Daoy (cell line): ENCODE measurements around the gene PPARG. TPM values are rescaled to one million over a fixed set of nuclear protein-coding genes. Genes with fewer than 3 reads are reported as not detected.
"Not testable (repeated sequence)": the region's sequence is repeated elsewhere in the genome, so short reads cannot be mapped to it uniquely, and the experiment has no call there.

Experiments used
- DNase-seq: peaks from one replicate; pipeline ENCODE4 v3.0.0-alpha.2; 2015; ENCODE audit warnings: low read depth
- total RNA-seq: library from RNA; depleted of rRNA; stranded (reverse); fragments of >200 nt; shearing (Covaris generic); gene quantifications from 2 replicates; pipeline ENCODE4 v1.2.3, GENCODE V29; 2014

PPARG gene
- total RNA-seq, 1 experiment from 2014 or later = 76.2 TPM

DNA sequence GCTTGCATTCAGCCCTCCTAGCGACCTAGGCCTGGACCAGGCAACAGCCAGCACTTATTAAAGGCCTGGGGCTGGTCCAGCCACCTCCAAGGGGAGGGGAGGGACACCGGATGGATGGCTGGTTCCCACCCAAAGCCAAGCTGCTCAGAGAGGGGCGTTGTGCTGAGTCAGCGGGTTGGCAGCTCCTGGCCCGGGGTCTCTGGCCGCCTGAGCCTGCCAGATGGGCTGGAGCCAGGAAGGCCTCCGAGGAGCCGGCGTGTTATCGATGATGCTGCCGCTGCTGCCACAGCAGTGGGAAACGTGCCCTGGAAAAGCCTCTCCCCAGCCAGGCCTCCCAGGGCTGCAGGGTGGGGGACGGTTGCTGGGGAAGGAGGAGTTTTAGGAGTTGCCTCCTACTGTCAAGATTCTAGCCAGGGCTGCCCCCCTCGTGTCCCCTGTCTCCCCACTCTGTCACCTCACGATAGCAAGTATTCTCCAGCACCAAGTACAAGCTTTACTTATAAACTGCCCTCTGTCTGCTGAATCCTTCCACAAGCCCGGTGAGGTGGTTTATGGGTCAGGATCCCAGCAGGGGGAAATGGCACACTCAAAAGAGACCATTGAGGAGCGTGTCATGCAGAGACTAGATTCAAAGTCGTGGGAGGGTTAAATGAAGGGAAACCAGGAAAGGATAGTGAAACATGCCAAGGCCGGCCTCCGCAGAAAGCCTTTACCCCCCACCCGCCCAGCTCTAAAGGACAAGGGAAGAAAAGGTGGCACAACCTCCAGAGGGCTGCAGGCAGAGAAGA, 152.3 kb downstream of the PPARG start:
- DNase-seq = peak; percentile 93

DNA sequence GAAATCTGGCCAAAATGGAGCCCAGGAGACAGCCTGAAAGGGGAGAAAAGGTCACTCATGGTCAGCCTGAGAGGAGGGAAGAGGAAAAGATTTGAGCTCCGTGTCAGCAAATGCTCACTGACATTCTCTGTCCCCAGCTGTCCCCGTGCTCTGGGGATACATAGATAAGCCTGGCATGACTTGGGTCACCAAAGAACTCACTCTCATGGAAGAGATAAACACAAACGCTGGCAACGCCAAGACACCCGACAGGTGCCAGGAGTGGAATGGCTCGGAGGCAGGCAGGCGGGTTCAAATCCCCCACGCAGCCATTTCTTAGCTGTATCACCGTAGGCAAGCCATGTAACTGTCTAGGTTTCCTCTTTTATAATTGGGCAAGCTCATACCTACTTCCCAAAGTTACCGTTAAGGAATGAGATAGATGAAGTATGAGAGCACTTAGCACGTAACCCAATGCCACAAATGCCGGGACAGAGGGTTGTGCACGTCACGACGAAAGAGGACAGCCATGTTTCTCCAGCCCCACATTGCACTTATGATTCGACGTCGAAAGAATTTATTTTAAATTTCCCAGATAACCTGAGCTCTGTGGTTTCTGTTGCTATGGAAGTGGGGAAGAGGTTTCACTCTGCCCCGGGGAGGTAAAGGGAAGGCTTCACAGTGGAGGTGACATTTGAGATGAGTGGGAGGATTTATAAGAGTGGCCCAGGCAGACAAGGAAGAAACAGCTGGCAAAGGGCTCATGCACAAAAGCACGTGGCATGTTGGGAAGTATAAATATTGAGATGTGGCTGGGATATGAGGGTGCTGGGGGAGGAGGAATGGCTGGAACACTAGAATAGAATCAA, 154.0 kb downstream of the PPARG start:
- peak; percentile 92 for DNase-seq

DNA sequence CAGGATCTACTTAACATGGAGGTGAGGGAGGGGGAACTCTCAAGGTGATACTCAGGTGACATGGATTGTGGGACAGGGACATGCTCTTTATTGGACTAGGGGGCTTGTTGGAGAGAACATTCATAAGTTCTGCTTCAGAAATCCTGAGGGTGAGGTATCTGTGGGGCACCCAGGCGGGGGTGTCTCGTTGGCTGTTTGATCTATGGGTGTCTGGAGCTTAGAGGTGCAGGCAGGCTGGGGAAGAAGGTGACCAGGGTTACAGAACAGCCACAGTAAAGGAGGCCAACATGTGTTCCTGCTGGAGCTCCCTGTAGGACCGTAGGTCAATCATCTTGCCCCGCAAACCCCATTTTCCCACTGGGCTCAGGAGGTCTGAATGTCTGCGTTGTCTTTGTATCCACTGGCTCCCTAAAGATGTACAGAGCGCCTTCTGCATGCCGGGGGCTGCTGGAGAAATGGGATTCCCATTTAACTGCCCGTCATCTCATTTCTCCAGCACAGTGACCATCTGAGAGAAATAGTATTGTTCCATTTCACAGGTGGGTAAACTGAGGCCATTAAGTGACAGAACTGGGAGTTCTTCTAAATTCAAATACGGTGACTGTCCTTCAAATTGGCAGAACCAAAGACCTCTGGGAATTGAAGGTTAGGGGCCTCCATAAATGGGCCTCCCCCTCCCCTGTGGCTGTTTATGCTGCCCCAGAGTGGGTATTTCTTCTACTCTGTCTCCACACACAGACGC, 155.1 kb downstream of the PPARG start:
- no peak for DNase-seq

DNA sequence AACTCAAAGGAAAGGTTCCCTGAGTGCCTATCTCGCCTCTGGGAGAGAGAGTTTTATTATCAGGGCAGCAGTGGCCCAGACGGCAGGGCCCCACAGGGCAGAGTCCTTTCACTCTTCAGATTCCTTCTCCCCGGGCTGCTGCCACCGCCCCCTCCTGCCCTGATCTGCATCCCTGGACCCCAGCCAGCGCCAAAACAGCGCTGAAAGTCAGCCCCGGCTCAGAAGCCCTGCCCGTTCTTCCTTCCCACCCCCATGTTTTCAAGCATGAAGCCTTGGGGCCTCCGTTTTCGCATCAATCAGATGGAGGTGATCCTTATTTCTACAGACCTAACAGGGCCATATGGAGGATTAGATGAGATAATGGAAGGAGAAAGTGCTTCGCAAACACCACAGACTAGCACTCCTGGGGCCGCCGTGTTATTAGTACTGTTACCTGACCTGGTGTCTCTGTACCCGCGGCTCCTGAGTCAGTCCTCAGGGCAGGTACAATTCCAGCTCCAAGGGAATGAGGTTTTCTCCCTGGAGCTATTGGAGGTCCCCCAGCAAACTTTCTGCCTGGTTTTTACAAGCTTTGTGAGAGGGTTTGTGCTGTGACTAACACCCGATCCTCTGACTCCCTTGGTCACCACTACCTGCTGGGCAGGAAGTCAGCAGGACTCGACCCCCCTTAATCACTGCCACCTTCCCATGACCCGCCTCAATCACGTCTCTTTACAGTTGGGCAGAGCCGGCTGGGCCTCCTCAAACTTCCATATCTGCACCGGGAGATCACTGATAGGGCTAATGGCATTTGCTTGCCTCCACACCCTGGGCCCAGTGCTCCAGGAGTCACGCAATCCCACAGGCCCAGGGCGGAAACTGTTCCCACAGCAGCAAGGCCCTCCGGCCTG, 156.0 kb downstream of the PPARG start:
- DNase-seq = peak; percentile 98

DNA sequence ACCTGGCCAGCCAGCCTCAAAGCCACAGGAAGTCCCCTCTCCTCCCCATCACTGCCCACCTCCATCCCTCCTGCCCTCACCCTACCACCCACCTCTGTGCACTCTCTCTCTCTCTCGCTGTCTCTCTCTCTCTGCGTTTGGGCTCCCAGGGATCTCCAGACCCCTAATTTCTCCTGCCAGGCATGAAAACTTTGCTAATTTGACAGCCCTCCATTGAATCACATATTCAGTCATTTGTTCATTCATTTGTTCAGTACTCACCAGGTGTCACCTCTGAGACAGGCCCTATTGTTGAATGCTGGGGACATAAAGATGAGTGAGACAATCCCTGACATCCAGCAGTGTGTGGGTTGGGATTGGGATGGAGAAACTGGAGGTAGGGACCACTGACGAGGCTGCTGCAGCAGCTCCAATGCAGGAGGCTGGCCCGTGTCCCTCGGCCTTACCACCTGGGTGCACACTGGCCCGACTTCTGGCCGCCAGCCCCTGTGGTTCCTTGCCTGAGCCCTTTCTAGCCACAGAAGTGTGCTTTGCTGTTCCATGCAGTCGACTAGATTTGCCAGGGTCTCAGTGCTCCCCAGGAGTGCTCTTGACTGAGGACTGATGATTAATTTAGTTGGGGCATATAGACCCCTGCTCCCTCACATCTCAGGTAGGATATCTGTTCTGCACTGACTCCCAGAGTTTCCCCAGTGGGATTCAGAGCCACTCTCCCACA, 156.8 kb downstream of the PPARG start:
- peak; percentile 45 for DNase-seq

DNA sequence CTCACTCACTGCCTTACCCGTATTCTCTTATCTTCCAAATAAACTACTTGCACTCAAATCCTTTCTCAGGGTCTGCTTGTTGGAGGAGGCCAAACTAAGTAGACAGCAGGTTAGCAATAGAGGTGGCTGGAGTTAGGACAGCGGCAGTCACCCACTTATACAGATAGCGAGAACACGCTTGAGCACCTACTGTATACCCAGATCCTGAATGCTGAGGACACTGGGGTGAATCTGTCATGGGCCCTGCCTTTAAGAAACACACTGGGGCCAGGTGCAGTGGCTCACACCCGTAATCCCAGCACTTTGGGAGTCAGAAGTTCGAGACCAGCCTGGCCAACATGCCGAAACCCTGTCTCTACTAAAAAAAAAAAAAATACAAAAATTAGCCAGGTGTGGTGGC, 157.4 kb downstream of the PPARG start:
- no peak for DNase-seq

DNA sequence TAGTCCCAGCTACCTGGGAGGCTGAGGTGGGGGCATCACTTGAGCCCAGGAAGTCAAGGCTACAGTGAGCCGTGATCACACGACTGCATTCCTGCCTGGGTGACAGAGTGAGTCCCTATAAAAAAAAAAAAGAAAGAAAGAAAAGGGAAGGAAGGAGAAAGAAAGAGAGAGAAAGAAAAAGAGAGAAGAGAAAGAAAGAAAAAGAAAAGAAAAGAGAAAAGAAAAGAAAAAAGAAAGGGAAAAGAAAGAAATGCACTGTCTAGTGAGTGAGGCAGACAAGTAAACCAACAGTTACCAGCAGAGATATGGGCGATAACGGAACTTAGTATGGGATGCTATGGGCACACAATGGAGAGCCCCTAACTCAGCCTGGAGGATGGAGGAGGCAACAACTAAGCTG, 158.2 kb downstream of the PPARG start:
- no peak for DNase-seq

DNA sequence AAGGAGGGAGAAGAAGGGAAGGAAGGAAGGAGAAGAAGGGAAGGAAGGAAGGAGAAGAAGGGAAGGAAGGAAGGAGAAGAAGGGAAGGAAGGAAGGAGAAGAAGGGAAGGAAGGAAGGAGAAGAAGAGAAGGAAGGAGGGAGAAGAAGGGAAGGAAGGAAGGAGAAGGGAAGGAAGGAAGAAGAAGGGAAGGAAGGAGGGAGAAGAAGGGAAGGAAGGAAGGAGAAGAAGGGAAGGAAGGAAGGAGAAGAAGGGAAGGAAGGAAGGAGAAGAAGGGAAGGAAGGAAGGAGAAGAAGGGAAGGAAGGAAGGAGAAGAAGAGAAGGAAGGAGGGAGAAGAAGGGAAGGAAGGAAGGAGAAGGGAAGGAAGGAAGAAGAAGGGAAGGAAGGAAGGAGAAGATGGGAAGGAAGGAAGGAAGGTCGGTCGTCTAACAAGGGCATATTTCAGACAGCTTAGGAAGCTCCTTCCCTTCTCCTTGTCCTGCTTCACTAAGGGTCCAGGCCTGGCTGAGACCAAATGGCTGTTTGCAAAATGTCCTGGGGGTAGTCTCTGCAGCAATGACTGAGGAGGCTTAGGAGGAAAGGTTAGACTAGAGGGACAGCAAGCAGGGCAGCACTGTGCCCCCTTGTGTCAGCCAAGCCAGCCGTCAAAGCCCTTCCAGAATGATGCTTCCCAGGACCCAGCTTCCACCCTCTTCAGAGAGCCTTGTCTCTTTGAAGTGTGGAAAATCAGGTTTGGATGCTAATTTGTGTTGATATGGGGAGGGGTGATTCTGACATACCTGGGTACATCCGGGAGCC, 159.7 kb downstream of the PPARG start:
- not testable (repeated sequence) for DNase-seq

DNA sequence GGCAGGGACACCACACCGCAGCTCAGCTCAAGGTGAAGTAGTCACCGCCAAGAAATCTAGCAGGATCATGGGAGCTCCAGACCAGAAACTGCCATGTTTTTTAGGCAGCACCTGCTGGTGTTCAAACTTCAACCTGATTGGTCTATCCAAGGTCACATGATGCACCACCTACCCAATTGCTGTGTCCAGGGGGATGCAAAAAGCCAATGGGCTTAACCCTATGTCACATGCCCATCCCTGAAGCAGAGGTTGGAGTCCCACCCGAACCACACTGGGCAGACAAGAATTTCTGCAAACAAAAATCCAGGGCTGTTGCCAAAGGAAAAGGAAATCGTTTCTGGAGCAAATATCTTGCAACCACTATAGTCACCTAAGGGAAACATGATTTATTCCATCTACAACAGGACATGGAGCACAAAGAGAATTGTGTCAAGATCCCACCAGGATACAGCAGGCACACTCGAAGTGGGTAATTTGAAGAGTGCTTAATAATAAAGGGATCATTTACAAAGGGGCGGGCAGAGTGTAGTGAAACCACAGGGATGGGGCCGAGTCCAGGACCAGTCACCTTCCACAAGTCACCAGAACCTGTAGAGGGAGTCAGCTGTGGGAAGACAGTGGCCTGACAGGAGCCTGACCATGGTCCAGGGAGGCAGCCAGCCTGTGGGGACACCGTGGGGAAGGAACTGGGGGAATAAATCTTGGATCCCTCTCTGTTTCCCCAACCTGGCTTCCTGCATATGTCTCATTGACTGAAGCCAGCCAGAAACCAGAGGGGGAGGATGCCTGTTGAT, 161.2 kb downstream of the PPARG start:
- no peak for DNase-seq

DNA sequence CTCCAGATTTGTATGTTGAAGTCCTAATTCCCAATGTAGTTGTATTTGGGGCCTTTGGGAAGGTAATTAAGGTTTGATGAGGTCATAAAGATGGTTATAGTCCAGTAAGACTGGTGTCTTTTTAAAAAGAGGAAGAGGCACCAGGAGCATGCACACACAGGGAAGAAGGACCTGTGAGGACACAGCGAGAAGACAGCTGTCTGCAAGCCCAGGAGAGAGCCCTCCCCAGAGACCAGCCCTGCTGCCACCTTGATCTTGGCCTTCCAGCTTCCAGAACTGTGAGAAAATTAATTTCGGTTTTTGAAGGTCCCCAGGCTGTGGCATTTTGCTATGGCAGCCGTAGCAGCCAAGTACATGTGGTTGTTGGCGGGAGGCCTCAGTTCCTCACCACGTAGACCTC, 162.6 kb downstream of the PPARG start:
- DNase-seq = no peak

DNA sequence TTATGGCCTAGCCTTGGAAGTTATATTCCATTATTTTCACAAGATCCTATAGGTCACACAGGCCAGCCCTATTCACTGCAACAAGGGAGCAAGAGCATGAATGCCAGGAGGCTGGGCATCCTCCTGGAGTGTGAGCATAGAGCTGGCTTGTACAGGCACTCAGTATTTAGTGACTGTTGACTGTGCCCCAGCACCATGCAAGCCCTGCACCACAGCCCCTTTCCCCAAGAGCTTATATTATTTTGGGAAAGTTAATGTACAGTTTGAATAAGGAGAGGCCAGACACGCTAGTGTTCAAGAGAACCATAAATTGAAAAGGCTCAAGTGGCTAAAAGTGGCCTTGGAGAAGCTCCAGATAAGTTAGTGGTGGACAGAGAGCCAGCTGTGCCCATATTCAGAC, 163.1 kb downstream of the PPARG start:
- DNase-seq = no peak

DNA sequence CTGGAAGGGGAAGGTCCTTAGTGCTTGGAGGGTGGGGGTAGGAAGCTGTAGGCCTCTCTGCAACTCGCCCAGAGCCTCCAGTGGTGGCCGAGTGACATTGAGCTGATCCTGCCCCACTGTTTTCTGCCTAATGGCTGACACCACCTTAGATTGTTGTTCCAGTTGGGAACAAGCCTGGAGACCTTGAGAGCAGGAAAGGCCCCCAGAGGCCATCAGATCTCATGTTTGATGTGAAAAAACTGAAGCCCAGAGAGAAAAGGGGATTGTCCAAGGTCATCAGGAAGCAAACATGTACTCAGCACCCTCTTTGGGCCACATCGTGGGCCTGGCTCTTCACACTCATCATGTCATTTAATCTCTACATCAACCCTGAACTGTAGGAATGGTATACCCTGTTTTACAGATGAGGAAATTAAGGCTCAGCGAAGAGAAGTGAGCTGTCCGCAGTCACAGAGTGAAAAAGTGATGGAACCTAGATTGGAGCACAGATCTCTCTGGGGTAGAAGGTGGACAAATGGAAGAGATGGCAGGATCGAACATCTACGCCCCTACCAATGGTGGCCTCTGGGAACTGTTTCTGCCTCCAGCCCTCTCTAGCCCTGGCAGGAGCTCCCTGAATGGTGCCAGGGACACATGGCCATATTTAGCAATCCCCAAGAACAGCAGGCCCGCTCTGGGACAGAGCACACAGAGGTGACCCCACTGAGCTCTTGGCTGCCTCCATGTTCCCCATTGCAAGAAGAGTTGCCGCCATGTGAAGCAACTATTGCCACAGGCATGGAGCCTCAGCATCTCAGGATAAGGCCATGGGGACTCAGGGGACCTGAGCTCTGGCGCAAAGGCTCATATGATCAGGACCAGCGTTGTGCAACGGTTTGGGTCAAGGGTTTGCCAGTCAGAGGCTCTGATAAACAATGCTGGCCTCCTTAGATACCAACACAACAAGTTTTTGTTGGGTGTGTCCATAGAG, 163.8 kb downstream of the PPARG start:
- DNase-seq = no peak

DNA sequence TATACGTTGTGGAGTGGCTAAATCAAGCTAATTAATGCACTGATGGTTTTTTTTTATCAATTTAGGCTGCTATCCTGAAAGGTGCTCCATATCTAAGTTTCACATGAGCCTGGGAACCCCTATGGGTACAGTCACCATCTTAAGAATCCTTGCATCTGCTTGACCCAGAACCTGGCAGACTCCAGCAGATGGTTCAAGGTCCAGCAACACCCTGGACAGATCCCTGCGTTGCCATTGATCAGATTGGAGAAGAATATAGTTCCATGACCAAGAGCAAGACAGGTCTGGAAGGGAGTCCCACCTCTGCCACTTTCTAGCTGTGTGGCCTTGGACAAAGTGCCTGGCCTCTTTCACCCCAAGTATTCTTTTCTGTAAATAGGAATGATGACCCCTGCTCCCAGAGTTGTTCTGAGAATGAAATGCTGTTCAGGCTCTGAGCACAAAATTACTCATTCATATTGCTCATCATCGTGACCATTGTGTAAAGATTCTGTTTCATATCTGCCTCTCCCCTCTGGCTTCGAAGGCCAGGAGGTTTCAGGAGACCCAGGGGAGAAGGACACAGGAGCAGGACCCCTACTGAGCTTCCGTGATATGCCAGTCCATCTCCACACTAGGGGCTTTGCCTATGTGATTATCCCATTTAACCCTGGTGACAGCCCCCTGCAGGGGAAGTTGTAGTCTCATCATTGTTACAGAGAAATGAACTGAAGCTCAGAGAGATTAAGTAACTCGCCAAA, 165.4 kb downstream of the PPARG start:
- DNase-seq = peak; percentile 60

DNA sequence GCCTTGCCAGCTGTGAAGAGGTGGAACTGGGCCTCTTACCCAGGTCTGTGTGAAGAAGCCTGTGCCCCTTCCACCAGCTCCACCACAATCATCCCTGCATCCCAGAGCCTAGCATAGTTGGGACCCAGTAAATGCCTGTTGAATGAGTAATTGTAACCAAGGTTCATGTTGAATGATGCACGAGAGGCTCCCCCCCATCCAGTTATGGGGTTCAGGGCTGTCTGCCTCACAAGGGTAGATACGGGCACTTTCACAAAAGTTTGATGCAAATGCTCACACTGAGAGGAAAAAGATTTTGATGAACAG, 165.9 kb downstream of the PPARG start:
- peak; percentile 72 for DNase-seq

DNA sequence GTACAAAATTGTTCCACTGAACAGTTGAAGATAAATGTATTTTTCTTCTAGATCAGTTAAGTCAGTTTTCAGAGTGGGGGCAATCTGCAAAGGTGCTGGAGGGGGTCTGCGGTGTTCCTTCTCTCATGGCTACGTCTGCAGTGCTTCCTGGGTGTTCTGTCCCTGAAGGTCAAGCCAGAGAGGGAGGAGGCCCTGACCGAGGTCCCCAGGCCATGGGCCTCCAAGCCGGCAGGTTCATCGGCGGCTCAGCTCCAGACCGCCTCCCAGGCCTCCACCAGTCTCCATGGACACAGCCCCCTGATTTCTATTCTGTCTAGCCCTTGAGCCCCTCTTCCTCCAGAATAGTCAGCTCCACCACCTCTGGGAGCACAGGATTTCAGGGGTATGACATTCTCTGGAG, 166.9 kb downstream of the PPARG start:
- no peak for DNase-seq

DNA sequence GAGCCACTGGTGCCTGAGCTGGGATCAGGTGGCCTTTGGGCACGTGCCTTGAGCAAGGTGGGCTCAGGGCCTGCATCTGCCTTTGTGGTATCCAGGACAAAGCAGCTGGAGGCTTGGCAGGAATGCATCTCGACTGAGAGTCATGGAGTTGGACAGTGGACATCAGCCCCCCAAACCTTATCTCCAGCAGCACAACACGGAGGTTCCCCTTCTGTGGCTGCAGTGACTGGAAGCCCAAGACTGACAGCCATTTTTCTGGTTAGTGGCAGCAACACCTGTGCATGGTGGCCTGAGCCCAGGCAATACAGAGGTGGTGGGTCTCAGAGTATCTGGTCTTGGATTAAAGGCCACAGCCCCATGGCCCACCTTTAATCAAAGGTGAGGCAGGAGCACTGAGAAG, 167.6 kb downstream of the PPARG start:
- no peak for DNase-seq

DNA sequence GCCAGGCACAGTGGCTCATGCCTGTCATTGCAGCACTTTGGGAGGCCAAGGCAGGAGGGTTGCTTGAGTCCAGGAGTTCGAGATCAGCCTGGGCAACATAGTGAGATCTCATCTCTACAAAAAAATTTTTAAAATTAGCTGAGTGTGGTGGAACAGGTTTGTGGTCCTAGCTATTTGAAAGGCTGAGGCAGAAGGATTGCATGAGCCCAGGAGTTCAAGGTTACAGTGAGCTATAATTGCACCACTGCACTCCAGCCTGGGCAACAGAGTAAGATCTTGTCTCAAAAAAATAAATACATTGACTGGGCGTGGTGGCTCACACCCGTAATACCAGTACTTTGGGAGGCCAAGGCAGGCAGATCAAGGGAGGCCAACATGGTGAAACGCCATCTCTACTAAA, 168.5 kb downstream of the PPARG start:
- not testable (repeated sequence) for DNase-seq
